Myocyte (in vitro differentiated cells): ENCODE data around the gene ZSWIM6. TPM values are rescaled to one million over a fixed set of nuclear protein-coding genes. Genes with fewer than 3 reads are reported as not detected.

Experiments used
- DNase-seq: peaks from one replicate; pipeline ENCODE4 v3.0.0-alpha.2; 2012; ENCODE audit warnings: low read depth
- total RNA-seq: library from RNA; depleted of rRNA; stranded (reverse); fragments of >200 nt; gene quantifications from 2 replicates; pipeline ENCODE4 v1.2.3, GENCODE V29; 2014

Gene ZSWIM6
- total RNA-seq, 1 donor from 2014 or later: 9.7 TPM

DNA sequence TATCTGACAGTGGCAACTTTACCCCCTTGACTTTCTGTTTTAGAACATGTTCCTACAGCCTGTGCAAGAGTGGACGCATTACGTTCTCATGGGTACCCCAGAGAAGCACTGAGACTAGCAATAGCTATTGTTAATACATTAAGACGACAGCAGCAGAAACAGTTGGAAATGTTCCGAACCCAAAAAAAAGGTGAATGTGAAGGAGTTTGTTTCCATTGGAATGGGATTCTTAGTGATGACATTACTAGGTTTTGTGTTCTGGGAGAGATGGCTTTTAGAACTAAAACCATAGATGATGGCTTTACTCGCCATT lies 194.1 kb downstream of the ZSWIM6 start:
- no peak for DNase-seq

DNA sequence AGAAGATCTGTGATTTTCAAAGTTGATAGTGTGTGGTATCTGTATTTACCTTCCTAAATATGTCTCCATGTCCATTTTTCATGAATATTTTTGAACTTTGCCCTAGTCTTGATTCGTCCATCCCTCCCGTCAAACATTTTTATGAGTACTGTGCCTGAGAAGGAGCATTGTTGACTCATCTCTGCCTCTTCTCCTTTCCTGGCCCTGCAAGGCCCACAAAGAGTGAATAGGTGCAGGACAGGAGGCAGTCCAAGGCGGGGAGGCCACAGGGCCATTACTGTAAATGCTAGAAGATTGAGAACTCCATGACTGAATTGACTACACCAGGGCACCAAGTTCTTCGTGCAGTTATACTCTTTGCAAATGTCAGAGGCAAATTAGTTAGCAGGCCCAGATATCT lies 200.9 kb downstream of the ZSWIM6 start:
- no peak for DNase-seq

DNA sequence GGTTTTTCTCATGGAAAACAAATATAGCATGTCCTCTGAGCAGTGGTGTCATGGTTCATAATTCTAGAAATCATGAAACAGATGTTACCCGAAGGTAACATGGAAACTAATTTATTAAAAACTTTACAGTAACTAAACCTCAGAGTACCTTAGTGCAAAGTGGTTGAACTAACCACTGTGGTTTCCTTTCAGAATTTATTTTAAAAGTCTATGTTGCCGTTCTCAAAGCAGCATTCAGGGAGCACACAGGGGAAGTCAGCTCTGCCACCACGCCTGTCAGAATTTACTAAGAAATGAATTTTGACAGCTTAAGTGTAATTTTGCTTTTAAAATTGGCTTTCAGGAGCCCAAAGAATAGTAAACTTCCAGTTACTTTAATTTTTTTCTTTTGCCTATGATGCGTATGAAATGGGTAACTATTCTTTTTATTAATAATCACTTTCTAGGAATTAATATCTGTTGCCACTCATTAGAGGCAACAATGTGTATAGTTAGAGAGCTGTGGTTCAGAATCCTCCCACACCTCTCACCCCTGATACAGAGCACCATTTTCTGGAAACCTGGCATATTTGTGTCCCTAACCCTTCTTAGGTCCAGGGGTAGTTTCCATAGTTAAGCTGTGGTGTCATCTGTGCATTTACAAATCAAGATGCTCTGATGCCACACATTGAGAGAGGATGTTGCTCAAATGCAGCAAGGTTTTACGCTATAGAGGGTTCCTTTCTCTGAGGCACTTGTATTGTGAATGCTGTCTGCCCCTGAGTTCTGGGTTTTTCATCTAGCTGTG lies 202.6 kb downstream of the ZSWIM6 start:
- DNase-seq: no peak

DNA sequence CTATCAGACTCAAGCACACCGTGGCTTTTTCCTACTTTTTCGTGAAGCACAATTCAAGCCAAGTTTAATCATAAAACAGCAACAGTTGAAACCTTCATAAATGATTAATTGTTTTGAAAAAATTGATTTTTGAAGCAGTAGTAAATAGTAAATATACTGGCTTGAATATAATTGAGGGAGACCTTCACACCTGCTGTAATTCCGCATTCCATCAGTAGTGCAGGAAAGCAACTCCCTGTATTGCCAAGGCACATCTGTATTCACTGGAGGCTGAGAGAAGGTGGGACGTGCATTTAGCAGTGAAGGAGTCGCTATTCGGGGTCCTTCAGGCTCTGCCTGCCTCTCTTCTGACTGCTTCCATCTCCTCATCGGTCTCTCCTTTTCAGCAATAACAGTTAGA lies 203.8 kb downstream of the ZSWIM6 start:
- no peak for DNase-seq

DNA sequence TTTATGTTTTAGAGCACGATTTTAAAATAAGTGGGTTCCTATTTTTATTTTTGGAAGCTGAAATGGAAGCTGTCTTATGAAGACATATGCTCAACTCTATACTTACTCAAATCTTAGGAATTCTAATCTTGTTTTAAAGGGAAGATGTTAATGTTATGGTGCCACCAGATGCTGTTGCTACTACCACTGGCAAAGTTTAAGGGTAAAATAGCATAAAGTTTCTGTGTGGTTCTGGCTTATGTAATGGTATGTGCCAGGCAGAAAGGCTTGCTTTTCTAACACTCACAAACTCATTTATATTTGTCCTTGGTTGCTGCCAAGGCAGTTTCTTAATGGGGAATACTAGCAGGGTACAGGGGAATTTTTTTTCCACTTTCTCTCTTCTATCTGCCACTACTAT lies 204.9 kb downstream of the ZSWIM6 start:
- no peak for DNase-seq

DNA sequence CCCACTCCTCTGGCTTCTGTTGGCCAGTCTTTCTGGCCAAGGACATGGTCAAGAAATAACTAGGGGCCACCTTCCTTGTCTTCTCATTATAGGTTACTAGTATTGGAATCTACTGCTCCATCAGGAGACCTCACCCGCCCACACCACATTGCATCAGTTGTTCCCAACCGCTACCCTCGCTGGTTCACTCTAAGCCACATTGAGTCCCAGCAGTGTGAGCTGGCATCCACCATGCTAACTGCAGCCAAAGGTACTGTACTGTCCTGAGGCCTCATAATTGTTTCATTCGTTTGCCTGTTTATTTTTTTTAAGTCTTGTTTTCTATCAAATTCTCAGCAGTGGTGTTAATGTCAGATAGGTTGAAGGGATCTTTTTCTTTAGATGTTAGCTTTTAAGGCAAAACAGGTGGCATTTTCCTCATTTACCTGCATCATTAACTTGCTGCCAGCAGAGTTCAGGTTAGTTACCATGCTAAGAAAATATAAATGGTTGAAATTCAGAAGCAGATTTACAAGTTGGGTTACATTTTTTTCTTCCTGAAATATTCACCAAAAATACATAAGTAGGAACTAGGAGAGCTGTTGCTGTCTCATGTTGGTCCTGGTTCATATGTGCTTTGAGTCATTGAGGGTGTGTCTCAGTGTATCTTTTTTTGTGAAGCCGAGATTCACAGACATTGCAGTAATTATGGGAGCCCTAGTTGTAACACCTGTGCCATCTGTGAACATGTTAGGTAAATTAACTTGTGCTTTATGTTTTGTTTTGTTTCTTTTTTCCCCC lies 206.9 kb downstream of the ZSWIM6 start:
- no peak for DNase-seq

DNA sequence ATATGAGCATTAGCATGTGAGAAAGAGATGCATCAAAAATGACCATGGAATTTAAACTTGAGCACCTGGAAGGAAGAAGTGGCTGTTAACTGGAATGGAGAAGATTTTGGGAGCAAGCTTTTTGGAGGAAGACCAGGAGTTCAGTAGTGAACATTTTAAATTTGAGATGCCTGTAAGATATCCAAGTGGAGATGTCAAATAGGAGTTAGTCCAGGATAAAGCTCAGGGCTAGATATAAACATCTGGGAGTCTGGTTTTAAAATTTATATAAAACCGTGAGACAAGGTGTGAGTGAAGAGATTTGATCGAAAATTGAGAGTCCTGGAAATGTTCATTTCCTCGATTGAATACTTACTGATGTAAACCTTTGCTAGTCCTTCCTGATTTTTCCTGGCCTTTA lies 217.5 kb downstream of the ZSWIM6 start:
- DNase-seq: no peak

DNA sequence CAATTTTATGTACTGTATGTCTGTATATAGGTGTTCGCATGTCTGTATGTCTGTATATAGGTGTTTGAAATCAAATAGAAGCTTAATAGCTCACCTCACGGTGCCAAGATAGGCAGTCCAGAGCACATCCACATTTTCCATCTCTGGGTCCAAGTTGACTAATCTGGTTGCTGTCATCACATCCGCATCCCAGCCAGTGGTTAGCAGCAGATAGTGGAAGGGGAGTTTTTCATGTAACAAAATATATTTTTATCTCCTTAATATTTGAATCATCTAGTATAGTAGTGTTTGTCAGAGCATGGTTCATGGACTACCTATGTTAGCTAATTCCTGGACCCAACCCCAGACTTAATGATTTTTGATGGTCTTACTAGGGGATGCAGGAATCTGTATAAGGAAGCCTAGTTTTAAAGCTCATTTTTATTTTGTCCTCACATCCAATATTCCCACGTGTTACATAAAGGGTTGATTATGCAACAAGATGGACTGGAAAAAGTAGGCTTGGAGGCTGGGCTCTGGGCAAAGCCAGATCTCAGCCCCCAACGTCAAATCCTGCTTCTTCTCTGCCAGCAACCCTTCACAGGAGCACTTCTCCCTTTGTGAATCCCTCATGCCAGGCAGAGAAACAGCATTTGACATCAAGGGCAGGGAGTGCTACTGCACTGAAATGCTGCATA lies 219.7 kb downstream of the ZSWIM6 start:
- no peak for DNase-seq

DNA sequence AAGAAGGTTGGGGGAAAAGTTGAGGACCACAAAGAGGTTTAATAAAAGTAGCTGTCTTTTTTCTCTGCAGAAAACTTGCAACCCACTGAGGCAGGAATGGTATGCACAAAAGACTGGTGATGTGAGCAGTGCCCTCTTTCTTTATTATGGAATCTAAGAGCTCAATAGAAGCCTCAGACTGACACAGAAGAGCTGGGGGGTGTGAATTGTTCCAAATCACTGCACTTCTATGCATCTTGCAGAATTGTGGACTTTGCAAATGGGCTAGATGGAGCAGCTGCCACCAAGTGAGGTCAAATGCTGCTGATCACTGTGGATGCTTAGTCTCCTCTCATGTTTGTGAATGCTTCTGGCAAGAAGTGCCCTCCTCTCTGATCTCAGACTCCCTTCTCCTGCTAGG lies 227.1 kb downstream of the ZSWIM6 start:
- no peak for DNase-seq

DNA sequence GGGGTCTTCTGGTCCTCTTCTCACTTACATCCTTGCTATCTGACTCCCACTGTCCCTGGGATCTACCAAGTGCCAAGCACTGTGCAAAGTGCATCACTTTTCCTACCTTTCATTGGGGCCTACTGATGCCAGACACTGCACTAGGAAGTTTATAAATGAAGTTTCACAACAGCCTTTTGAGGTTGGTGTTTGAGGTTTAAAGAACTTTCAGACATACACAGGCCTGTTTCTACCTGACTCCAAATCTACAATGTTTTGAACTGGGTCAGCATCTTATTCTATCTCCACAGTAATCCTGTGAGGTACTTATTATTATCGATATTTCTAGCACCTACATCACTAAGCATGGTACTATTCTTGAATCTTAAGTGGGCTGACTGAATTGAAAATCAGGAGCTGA lies 227.7 kb downstream of the ZSWIM6 start:
- DNase-seq: no peak

DNA sequence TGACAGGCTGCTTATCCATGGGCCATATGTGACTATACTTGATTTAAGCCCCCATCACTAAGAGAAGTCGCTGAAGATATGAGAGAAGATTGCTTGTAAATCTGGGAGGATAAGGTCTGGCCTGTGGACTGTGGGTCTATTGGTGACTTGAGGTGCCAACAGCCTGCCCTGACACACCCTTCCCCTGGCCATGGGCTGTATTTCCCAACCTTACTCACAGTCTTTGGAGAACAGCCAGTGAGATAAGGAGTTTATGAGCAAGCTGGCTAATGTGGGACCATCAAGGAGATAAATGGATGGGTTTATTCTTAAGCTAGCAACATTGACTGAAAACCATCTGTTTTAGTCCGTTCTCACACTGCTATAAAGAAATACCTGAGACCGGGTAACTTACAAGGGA lies 231.3 kb downstream of the ZSWIM6 start:
- no peak for DNase-seq

DNA sequence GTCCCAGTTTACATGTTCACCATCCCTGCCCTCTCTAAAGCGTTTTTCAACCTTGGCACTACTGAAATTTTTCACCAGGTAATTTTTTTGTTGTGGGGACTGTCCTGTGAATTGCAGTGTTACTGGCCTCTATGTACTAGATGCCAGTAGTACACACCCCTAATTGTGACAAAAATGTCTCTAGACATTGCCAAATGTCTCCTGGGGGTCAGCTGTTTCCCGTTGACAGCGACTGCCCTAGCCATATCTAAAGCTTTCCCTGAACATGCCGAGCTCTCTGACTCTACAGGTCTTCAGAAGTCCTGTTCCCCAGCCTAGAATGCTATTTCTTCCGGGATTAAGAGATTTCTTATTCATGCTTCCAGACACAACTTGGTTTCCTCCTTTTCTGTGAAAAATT lies 235.3 kb downstream of the ZSWIM6 start:
- no peak for DNase-seq

DNA sequence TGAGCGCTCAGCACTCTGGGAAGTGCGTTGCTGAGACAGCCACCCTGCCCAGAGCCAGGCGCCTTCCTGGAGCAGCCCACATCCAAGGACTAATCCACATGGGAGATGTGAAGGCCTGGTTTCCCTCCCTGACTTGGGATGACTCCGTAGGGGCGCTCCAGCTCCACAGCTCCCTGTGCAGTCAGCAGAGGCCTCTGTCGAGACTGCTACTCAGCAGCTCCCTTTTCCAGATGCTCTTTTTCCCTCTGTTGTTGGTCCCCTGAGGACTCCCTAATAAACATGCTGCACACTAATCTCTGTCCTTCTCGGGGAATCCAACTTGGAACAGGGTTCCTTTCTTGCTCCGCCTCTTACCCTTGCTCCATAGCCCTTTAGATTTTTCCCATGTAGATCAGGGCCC lies 237.3 kb downstream of the ZSWIM6 start:
- DNase-seq: no peak

DNA sequence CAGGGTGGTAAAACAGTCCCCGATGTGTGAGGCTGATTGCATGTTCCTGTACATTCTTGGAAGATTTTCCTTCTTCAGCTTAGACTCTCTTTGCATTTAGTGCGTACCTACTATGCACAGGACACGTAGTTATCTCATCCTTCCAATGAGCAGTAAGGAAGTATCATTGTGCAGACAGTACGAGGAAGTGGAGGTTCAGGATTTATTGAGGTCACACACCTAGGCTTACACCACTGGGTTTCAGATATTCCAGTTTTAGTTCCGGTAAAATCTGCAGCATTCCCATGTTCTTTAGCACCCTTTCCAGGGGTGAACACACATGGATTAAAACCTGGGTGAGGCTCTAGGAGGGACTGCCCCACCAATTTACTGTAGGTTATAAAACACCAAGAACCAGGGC lies 238.7 kb downstream of the ZSWIM6 start:
- no peak for DNase-seq

DNA sequence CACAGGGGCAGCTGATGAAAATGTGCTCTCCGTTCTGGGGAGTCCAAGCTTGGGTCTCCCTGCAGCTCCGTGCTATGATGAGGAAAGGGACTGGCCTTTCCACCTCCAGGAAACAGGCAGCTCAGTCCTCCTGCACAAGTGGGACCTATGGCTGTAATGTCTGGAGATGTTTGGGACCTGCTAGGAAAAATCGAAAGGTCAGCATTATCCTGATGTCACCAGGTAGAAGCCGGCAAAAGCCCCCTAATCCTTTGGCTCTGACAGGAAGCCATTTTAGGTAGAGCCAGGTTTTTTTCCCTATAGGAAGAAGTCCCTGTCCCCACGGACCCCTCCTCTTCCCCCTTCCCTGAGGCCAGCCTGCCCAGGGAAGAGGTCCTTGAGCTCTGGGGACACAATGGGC lies 240.9 kb downstream of the ZSWIM6 start:
- no peak for DNase-seq

DNA sequence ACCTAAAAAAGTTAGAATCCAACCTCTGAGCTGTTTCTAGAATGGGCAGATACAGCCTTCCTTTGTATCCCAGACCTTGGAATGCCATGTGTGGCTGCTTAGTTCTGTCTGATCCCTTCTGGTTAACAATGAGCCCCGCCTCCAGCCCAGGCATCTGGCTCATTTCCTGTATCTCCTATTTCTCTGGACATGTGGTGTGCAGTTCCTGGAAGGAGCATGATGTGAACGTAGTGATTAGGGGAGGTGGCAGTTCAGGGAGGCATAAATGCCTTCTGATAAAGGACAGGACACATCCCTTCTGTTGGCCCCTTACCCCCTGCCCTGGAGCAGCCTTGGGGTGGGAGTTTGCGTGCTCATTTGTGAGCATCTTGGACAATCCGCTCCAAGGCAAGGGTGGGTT lies 243.0 kb downstream of the ZSWIM6 start:
- DNase-seq: peak; percentile 87

DNA sequence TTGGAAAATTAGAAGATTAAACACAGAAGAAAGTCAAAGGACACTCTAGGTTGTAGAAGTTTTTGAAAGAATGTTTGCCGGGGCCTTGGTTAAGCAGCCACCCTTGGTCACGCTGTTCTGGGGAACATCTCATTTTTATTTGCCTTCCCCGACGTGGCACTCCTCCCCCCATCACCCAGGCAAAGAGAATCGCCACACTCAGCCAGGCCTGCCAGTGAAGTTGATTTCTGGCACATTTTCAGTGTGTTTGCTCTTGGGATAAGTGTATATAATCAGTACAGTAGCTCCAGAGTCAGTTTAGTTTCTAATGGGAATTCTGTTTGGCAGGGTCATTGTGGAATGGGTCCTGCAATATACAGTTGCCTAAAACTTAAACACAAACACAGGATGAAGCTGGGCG lies 243.5 kb downstream of the ZSWIM6 start:
- no peak for DNase-seq

DNA sequence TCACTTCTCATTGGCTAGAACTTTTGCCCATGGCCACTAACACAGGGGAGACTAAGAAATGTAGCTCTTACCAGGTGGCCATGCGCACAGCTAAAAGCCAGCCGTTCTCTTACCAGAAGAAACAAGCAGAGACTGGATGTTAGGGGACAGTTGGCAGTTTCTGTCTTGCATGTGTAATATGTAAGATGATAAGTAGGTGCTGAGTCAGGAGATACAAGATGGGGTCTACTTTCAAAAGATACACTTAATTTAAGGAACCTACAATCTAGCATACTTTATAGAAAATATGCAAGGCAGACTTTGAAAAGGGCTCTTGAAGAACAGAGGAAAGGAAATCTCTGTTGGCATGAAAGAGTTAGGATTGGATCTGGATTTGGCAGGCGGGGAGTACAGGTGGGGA lies 244.5 kb downstream of the ZSWIM6 start:
- no peak for DNase-seq

DNA sequence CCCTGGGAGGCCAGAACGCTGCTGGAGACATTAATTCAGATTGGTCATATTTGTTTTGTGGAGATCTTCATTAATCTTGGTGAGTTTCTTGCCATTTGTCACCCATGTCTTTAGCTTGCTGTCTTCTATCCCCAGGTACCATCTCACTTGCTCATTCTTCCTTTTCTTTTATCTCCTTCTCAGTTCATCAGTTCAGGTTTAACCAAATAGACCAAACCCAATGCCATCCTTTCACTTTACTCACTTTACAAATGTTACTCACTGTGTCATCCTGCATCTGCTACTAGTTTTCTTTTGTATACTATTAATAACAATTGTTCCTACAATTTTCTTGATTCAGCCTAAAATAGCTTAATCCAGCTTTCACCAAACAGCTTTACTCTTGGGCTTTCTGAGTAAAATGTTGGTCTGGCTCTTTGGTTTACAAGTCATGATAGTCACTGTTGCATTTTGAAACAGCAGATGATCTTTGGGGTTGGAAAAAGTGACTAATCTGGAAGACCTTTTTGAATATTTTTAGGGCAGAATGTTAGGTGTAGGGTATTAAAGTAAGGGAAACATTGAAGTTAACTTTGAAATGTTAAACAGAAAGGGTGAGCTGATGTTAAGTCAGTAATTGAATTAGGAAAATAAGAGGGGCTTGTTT lies 246.9 kb downstream of the ZSWIM6 start:
- peak; percentile 23 for DNase-seq

DNA sequence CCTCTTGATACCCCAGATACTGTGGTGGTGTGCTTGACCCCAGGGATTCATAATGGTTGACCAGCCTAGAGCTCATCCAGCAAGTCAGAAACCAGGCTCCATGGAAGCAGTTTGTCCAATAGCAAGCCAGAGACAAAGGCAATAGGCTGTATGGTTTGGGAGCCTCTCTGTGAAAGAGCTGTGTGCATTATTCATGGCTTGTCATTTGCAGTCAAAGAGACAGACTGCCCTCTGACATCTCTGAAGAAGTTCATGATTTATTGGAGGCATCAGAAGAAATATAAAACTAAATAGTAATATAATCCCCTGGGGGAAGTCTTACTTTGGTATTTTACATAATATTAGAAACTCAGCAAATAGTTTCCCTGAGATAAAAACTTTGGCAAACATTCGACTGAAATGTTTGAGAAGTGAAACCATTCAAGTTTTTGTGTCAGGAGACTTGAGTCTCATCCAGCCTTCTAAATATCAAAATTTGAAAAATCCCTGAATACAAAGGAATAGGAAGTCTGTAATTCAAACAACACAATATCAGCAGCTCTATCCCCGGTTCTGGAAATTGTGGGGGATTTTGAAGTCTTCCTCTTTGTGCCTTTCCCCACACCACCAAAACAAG lies 250.3 kb downstream of the ZSWIM6 start:
- no peak for DNase-seq

DNA sequence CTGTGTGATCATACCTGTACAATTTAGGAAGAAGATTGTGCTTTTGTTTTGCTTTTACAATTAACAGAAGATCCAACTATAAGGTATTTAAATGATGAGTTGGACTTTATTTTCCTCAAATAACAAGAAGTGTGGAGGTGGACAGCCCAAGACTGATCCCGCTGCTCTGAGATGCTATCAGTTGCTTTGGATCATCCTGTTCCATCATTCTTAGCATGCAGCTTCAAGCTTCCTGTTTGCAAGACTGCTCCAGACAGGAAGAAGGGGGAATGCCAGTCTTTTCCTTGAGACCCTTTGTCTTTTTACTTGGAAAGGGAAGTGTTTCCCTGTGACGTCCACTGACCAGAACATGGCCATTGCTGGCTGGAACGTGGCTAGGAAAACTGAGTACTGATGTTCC lies 250.8 kb downstream of the ZSWIM6 start:
- no peak for DNase-seq
